ENCODE measurements around the gene AHCY.
"Not testable (repeated sequence)": the region's sequence is repeated elsewhere in the genome, so short reads cannot be mapped to it uniquely, and the experiment has no call there.

Gene AHCY

GRCh38 chr20:34337982-34338726 lies 35.0 kb upstream of the AHCY start:
- Histone ChIP-seq H3K27ac (ENCODE audit: low read depth, low read length) (no peak overlapping the region), H3K27me3 (ENCODE audit: insufficient read depth, low read length) (no peaks in the 10 kb centered on the region), H3K4me3 (ENCODE audit: low read depth, low read length) (no peak overlapping the region), H3K79me2 (ENCODE audit: control insufficient read depth, insufficient read depth, low read length, unreplicated experiment) (no peaks in the 10 kb centered on the region), H3K36me3 (ENCODE audit: insufficient read depth, low read length) (no peaks in the 10 kb centered on the region), H2AFZ (ENCODE audit: low read length, unreplicated experiment) (no peak overlapping the region), H3K4me1 (ENCODE audit: control insufficient read depth, insufficient read depth, low read length, unreplicated experiment) (peaks cover 6% of the 10 kb centered on the region)

- Histone ChIP-seq H3K4me3 (ENCODE audit: low read depth, low read length) (no peak overlapping the region), H3K27ac (ENCODE audit: low read depth, low read length) (no peak overlapping the region), H2AFZ (ENCODE audit: low read length, unreplicated experiment) (no peak overlapping the region), H3K4me1 (ENCODE audit: control insufficient read depth, insufficient read depth, low read length, unreplicated experiment) (peaks cover 6% of the 10 kb centered on the region), H3K36me3 (ENCODE audit: insufficient read depth, low read length) (no peaks in the 10 kb centered on the region), H3K27me3 (ENCODE audit: insufficient read depth, low read length) (no peaks in the 10 kb centered on the region), H3K79me2 (ENCODE audit: control insufficient read depth, insufficient read depth, low read length, unreplicated experiment) (no peaks in the 10 kb centered on the region)
Observed at GRCh38 chr20:34337544-34337943, 34.4 kb upstream of the AHCY start.

- Histone ChIP-seq H3K4me1 (ENCODE audit: control insufficient read depth, insufficient read depth, low read length, unreplicated experiment) (peaks cover 6% of the 10 kb centered on the region), H3K27me3 (ENCODE audit: insufficient read depth, low read length) (no peaks in the 10 kb centered on the region), H3K4me3 (ENCODE audit: low read depth, low read length) (no peak overlapping the region), H2AFZ (ENCODE audit: low read length, unreplicated experiment) (no peak overlapping the region), H3K27ac (ENCODE audit: low read depth, low read length) (no peak overlapping the region), H3K79me2 (ENCODE audit: control insufficient read depth, insufficient read depth, low read length, unreplicated experiment) (no peaks in the 10 kb centered on the region), H3K36me3 (ENCODE audit: insufficient read depth, low read length) (no peaks in the 10 kb centered on the region)
Observed at GRCh38 chr20:34334654-34335407, 31.7 kb upstream of the AHCY start.

- Histone ChIP-seq H3K4me3 (ENCODE audit: low read depth, low read length) (no peak overlapping the region), H3K27ac (ENCODE audit: low read depth, low read length) (no peak overlapping the region), H2AFZ (ENCODE audit: low read length, unreplicated experiment) (no peak overlapping the region), H3K27me3 (ENCODE audit: insufficient read depth, low read length) (no peaks in the 10 kb centered on the region), H3K79me2 (ENCODE audit: control insufficient read depth, insufficient read depth, low read length, unreplicated experiment) (no peaks in the 10 kb centered on the region), H3K4me1 (ENCODE audit: control insufficient read depth, insufficient read depth, low read length, unreplicated experiment) (peaks cover 6% of the 10 kb centered on the region), H3K36me3 (ENCODE audit: insufficient read depth, low read length) (no peaks in the 10 kb centered on the region)
Observed at GRCh38 chr20:34333786-34334185, 30.6 kb upstream of the AHCY start.

- Histone ChIP-seq H3K27ac (ENCODE audit: low read depth, low read length) (no peak overlapping the region), H2AFZ (ENCODE audit: low read length, unreplicated experiment) (no peak overlapping the region), H3K79me2 (ENCODE audit: control insufficient read depth, insufficient read depth, low read length, unreplicated experiment) (no peaks in the 10 kb centered on the region), H3K27me3 (ENCODE audit: insufficient read depth, low read length) (no peaks in the 10 kb centered on the region), H3K4me3 (ENCODE audit: low read depth, low read length) (no peak overlapping the region), H3K36me3 (ENCODE audit: insufficient read depth, low read length) (no peaks in the 10 kb centered on the region), H3K4me1 (ENCODE audit: control insufficient read depth, insufficient read depth, low read length, unreplicated experiment) (peaks cover 6% of the 10 kb centered on the region)
Observed at GRCh38 chr20:34332262-34332920, 29.2 kb upstream of the AHCY start.

- H3K4me3 ChIP-seq (ENCODE audit: low read depth, low read length), result no peak overlapping the region
- H3K4me1 ChIP-seq (ENCODE audit: control insufficient read depth, insufficient read depth, low read length, unreplicated experiment), result peaks cover 6% of the 10 kb centered on the region
- H3K27me3 ChIP-seq (ENCODE audit: insufficient read depth, low read length), result no peaks in the 10 kb centered on the region
- no peak overlapping the region for H2AFZ ChIP-seq (ENCODE audit: low read length, unreplicated experiment)
- no peaks in the 10 kb centered on the region for H3K36me3 ChIP-seq (ENCODE audit: insufficient read depth, low read length)
- H3K79me2 ChIP-seq (ENCODE audit: control insufficient read depth, insufficient read depth, low read length, unreplicated experiment), result no peaks in the 10 kb centered on the region
- H3K27ac ChIP-seq (ENCODE audit: low read depth, low read length), result no peak overlapping the region
Observed at GRCh38 chr20:34331838-34332237, 28.7 kb upstream of the AHCY start.

GRCh38 chr20:34330861-34331544 lies 27.8 kb upstream of the AHCY start:
- H3K4me3 ChIP-seq (ENCODE audit: low read depth, low read length); H3K27ac ChIP-seq (ENCODE audit: low read depth, low read length); H3K36me3 ChIP-seq (ENCODE audit: insufficient read depth, low read length); H3K27me3 ChIP-seq (ENCODE audit: insufficient read depth, low read length); H2AFZ ChIP-seq (ENCODE audit: low read length, unreplicated experiment); H3K4me1 ChIP-seq (ENCODE audit: control insufficient read depth, insufficient read depth, low read length, unreplicated experiment); H3K79me2 ChIP-seq (ENCODE audit: control insufficient read depth, insufficient read depth, low read length, unreplicated experiment): not testable (repeated sequence)

GRCh38 chr20:34328928-34329677 lies 25.9 kb upstream of the AHCY start:
- H3K36me3 ChIP-seq (ENCODE audit: insufficient read depth, low read length), result no peaks in the 10 kb centered on the region
- H3K79me2 ChIP-seq (ENCODE audit: control insufficient read depth, insufficient read depth, low read length, unreplicated experiment), result no peaks in the 10 kb centered on the region
- no peak overlapping the region for H3K27ac ChIP-seq (ENCODE audit: low read depth, low read length)
- no peaks in the 10 kb centered on the region for H3K27me3 ChIP-seq (ENCODE audit: insufficient read depth, low read length)
- no peaks in the 10 kb centered on the region for H3K4me1 ChIP-seq (ENCODE audit: control insufficient read depth, insufficient read depth, low read length, unreplicated experiment)
- H2AFZ ChIP-seq (ENCODE audit: low read length, unreplicated experiment), result no peak overlapping the region
- H3K4me3 ChIP-seq (ENCODE audit: low read depth, low read length), result no peak overlapping the region

- H3K4me1 ChIP-seq (ENCODE audit: control insufficient read depth, insufficient read depth, low read length, unreplicated experiment); H3K27ac ChIP-seq (ENCODE audit: low read depth, low read length); H2AFZ ChIP-seq (ENCODE audit: low read length, unreplicated experiment); H3K4me3 ChIP-seq (ENCODE audit: low read depth, low read length); H3K27me3 ChIP-seq (ENCODE audit: insufficient read depth, low read length); H3K79me2 ChIP-seq (ENCODE audit: control insufficient read depth, insufficient read depth, low read length, unreplicated experiment); H3K36me3 ChIP-seq (ENCODE audit: insufficient read depth, low read length): not testable (repeated sequence)
Observed at GRCh38 chr20:34328207-34328606, 25.1 kb upstream of the AHCY start.

GRCh38 chr20:34324541-34324940 lies 21.4 kb upstream of the AHCY start:
- Histone ChIP-seq H2AFZ (ENCODE audit: low read length, unreplicated experiment) (no peak overlapping the region), H3K27ac (ENCODE audit: low read depth, low read length) (no peak overlapping the region)

More at GRCh38 chr20:34324541-34324940, 21.4 kb upstream of the AHCY start:
- Histone ChIP-seq H3K4me1 (ENCODE audit: control insufficient read depth, insufficient read depth, low read length, unreplicated experiment) (no peaks in the 10 kb centered on the region), H3K4me3 (ENCODE audit: low read depth, low read length) (no peak overlapping the region), H3K27me3 (ENCODE audit: insufficient read depth, low read length) (no peaks in the 10 kb centered on the region), H3K79me2 (ENCODE audit: control insufficient read depth, insufficient read depth, low read length, unreplicated experiment) (no peaks in the 10 kb centered on the region), H3K36me3 (ENCODE audit: insufficient read depth, low read length) (no peaks in the 10 kb centered on the region)
